WTC11 (cell line): ENCODE data around the gene AKAP7. TPM values are rescaled to one million over a fixed set of nuclear protein-coding genes. Genes with fewer than 3 reads are reported as not detected.

Source experiments
- ATAC-seq: fragments of 200-7000 bp; cut with Tn5 transposase; 2 replicates; pipeline ENCODE4 v1.10.0; 2021; ENCODE audit warnings: mild to moderate bottlenecking, moderate library complexity
- CTCF ChIA-PET: fragments of 300-600 bp; sonication (Branson Sonifier 250); formaldehyde crosslinking; loops from one replicate; lab custom pipeline; 2021; ENCODE audit warnings: antibody characterized with exemption; lab: Charles Lee
- POLR2A ChIA-PET: fragments of 350-600 bp; sonication (Branson Sonifier 250); formaldehyde crosslinking; loops from one replicate; lab custom pipeline; 2021; ENCODE audit warnings: antibody characterized with exemption; lab: Charles Lee
- DNase-seq: peaks from one replicate; pipeline ENCODE4 v3.0.0; 2021; ENCODE audit warnings: low spot score
- H3K27ac Mint-ChIP-seq: 2 replicates; pipeline ENCODE4 v1.8.0; 2021; ENCODE audit warnings: mixed read lengths
- H3K27me3 Mint-ChIP-seq: 2 replicates; pipeline ENCODE4 v1.8.0; 2021; ENCODE audit warnings: low read depth, mild to moderate bottlenecking, moderate library complexity, mixed read lengths
- H3K36me3 Mint-ChIP-seq: 2 replicates; pipeline ENCODE4 v1.8.0; 2021; ENCODE audit warnings: mixed read lengths
- H3K4me1 Mint-ChIP-seq: 2 replicates; pipeline ENCODE4 v1.8.0; 2022; ENCODE audit warnings: mixed read lengths
- H3K4me3 Mint-ChIP-seq: 2 replicates; pipeline ENCODE4 v1.8.0; 2021; ENCODE audit warnings: mild to moderate bottlenecking, moderate library complexity, mixed read lengths
- H3K9me3 Mint-ChIP-seq: 2 replicates; pipeline ENCODE4 v1.8.0; 2021; ENCODE audit warnings: mixed read lengths
- ATF1 ChIP-seq: sonication (generic); formaldehyde crosslinking; IDR thresholded peaks from 2 replicates; pipeline ENCODE4 v1.8.1; 2023; ENCODE audit warnings: mild to moderate bottlenecking, moderate library complexity, missing genetic modification reagents
- GABPB1 ChIP-seq: sonication (generic); formaldehyde crosslinking; IDR thresholded peaks from 2 replicates; pipeline ENCODE4 v1.8.1; 2023; ENCODE audit warnings: mild to moderate bottlenecking, missing genetic modification reagents
- NFE2L1 ChIP-seq: sonication (generic); formaldehyde crosslinking; IDR thresholded peaks from 2 replicates; pipeline ENCODE4 v1.8.1; 2023; ENCODE audit warnings: missing genetic modification reagents
- ZNF138 ChIP-seq: sonication (generic); formaldehyde crosslinking; conservative IDR thresholded peaks from 2 replicates; pipeline ENCODE4 v1.8.1; 2022; ENCODE audit warnings: mild to moderate bottlenecking, moderate library complexity, missing genetic modification reagents
- total RNA-seq: library from RNA; stranded (reverse); gene quantifications from 3 replicates; pipeline ENCODE4 v1.2.3, GENCODE V29; 2021
- TF ChIP-seq, protein P1 (sequence below): sonication (generic); formaldehyde crosslinking; IDR thresholded peaks from 2 replicates; pipeline ENCODE4 v1.8.0; 2022; ENCODE audit warnings: mild to moderate bottlenecking, missing genetic modification reagents

The AKAP7 gene
- total RNA-seq, 1 experiment from 2014 or later, result 10.9 TPM

DNA sequence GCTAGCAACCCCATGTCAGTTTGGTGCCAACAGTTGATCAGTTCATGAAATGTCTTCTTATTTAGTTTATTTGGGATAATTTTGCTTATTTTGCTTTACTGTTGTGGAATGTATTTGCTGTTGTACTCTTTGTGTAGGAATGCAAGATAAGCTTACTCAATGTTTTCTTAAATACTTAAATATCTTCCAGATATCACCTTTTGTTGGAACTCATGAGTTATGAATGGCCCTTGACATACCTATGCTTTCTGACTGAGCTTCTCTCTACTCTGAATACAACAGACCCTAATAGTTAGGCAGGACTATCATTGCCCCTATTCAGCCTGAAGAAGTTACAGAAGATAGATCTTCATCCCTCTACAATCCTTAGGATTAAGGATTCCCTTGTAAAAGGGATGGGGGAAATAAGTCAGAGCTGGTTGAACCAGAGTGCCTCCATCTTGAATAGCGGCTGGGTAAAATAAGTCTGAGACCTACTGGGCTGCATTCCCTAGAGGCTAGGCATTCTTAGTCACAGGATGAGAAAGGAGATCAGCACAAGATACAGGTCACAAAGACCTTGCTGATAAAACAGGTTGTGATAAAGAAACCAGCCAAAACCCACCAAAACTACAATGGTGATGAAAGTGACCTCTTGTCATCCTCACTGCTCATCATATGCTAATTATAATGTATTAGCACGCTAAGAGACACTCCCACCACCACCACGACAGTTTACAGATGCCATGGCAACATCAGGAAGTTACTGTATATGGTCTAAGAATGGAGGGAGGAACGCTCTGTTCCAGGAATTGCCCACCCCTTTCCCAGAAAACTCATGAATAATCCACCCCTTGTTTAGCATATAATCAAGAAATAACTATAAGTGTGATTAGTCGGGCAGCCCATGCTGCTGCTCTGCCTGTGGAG, 196.9 kb downstream of the AKAP7 start:
- Mint-ChIP-seq H3K9me3 (no peaks in the 10 kb centered on the region), H3K27me3 (no peaks in the 10 kb centered on the region), H3K4me3 (no peak overlapping the region), H3K4me1 (peaks cover 40% of the 10 kb centered on the region), H3K27ac (peak overlapping the region; percentile 73), H3K36me3 (peaks cover 57% of the 10 kb centered on the region)
- ChIA-PET CTCF (interaction anchor here (1.3 kb wide), 1 partner anchor 187 kb away, joined by 3 read pairs; no protein-coding TSS in a partner anchor), POLR2A (no interaction called here)
- no peak for TF ChIP-seq GABPB1 (CRISPR knock-in tag)
- TF ChIP-seq, protein P1, sequence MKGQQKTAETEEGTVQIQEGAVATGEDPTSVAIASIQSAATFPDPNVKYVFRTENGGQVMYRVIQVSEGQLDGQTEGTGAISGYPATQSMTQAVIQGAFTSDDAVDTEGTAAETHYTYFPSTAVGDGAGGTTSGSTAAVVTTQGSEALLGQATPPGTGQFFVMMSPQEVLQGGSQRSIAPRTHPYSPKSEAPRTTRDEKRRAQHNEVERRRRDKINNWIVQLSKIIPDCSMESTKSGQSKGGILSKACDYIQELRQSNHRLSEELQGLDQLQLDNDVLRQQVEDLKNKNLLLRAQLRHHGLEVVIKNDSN (CRISPR knock-in tag), result no peak
- no peak for TF ChIP-seq NFE2L1 (CRISPR knock-in tag)
- TF ChIP-seq ZNF138 (CRISPR knock-in tag), result no peak
- no peak for TF ChIP-seq ATF1 (CRISPR knock-in tag)
- DNase-seq (no peak), ATAC-seq (no peak)

Other genes with a start within 250 kb of the AKAP7 start
- gene EPB41L2, start 72.2 kb upstream of the AKAP7 start, total RNA-seq, result 101 to 106 TPM (median 106 TPM) in 3 replicates